A549 (cell line): ENCODE results near the gene LEFTY1. TPM values are rescaled to one million over a fixed set of nuclear protein-coding genes. Genes with fewer than 3 reads are reported as not detected.

Experiments
- ATAC-seq, 2 experiments: fragments of 200-7000 bp in 1 of 2; fragments of >200 bp in 1 of 2; cut with Nextera tagmentation in 1 of 2; cut with Tn5 transposase in 1 of 2; 3 replicates each; pipeline versions ENCODE4 v1.8.0 to v1.9.1; 2018 to 2020; ENCODE audit warnings: mild to moderate bottlenecking in 1 of 2, moderate library complexity in 1 of 2
- CTCF ChIA-PET: fragments of 300-600 bp; sonication (Branson Sonifier 250); formaldehyde crosslinking; extraction: SDS; loops from one replicate; lab custom pipeline; 2021; ENCODE audit warnings: antibody characterized with exemption, inconsistent platforms; lab: Yijun Ruan, JAX
- POLR2A ChIA-PET: fragments of 350-600 bp; formaldehyde crosslinking; extraction: SDS; loops from one replicate; lab custom pipeline; 2021; ENCODE audit warnings: antibody characterized with exemption, inconsistent platforms; lab: Yijun Ruan, JAX
- DNase-seq, 2 experiments: peaks; one replicate each; pipeline versions ENCODE4 v3.0.0 to v3.0.0-alpha.2; 2011 to 2016; ENCODE audit warnings: low read depth in 1 of 2, low spot score in 1 of 2
- FAIRE-seq: peaks from 2 replicates; lab custom pipeline; 2011; peaks lifted over from hg19 to GRCh38; lab: Jason Lieb, UNC
- H3K27ac ChIP-seq, 2 experiments: fragments of >200 bp; sonication (Bioruptor Twin); formaldehyde crosslinking; 3 replicates each; pipeline ENCODE4 v1.5.1; 2016 to 2017
- H3K4me1 ChIP-seq: fragments of >200 bp; sonication (Bioruptor Twin); formaldehyde crosslinking; 3 replicates; pipeline ENCODE4 v1.6.1; 2016
- H3K4me2 ChIP-seq: fragments of >200 bp; sonication (Bioruptor Twin); formaldehyde crosslinking; 3 replicates; pipeline ENCODE4 v1.6.1; 2016
- H3K4me3 ChIP-seq: fragments of >200 bp; sonication (Bioruptor Twin); formaldehyde crosslinking; 3 replicates; pipeline ENCODE4 v1.5.1; 2016
- H3K9me3 ChIP-seq: fragments of >200 bp; sonication (Bioruptor Twin); formaldehyde crosslinking; 3 replicates; pipeline ENCODE4 v1.6.1; 2016
- ATOH8 ChIP-seq: fragments of 250-450 bp; sonication (Bioruptor Pico); IDR thresholded peaks from 2 replicates; pipeline ENCODE4 v1.5.0; 2020; ENCODE audit warnings: low read depth, mild to moderate bottlenecking, moderate library complexity
- CBX2 ChIP-seq: fragments of 200-600 bp; sonication (generic); IDR thresholded peaks from 2 replicates; pipeline ENCODE4 v1.6.1; 2016; ENCODE audit warnings: low read depth, mild to moderate bottlenecking, borderline replicate concordance
- CBX8 ChIP-seq: fragments of 200-600 bp; sonication (generic); IDR thresholded peaks from 2 replicates; pipeline ENCODE4 v1.6.1; 2016
- CEBPB ChIP-seq, 2 experiments: fragments of >200 bp in 1 of 2; sonication (Bioruptor Twin) in 1 of 2; formaldehyde crosslinking in 1 of 2; IDR thresholded peaks; 2 replicates each; pipeline ENCODE4 v1.6.1; 2012 to 2016
- CHD4 ChIP-seq: fragments of 200-600 bp; sonication (generic); IDR thresholded peaks from 2 replicates; pipeline ENCODE4 v1.6.1; 2016; ENCODE audit warnings: antibody characterized with exemption, mild to moderate bottlenecking, borderline replicate concordance
- EHF ChIP-seq: fragments of 250-450 bp; sonication (Bioruptor Pico); IDR thresholded peaks from 2 replicates; pipeline ENCODE4 v1.5.0; 2020; ENCODE audit warnings: mild to moderate bottlenecking
- EP300 ChIP-seq, 2 experiments: fragments of >200 bp; sonication (Bioruptor Twin); formaldehyde crosslinking; IDR thresholded peaks; 2 replicates in 1 of 2; 3 replicates in 1 of 2; pipeline ENCODE4 v1.6.1; 2016 to 2017
- FOXS1 ChIP-seq: fragments of 250-450 bp; sonication (Bioruptor Pico); IDR thresholded peaks from 2 replicates; pipeline ENCODE4 v1.5.0; 2020; ENCODE audit warnings: mild to moderate bottlenecking, moderate library complexity
- GATA3 ChIP-seq: IDR thresholded peaks from 2 replicates; pipeline ENCODE4 v1.6.1; 2012; ENCODE audit warnings: borderline replicate concordance
- HES2 ChIP-seq: fragments of >200 bp; sonication (Bioruptor Twin); formaldehyde crosslinking; IDR thresholded peaks from 2 replicates; pipeline ENCODE4 v1.6.1; 2016
- HOXB5 ChIP-seq: fragments of 250-450 bp; sonication (Bioruptor Pico); IDR thresholded peaks from 2 replicates; pipeline ENCODE4 v1.5.0; 2020; ENCODE audit warnings: mild to moderate bottlenecking, moderate library complexity
- JUNB ChIP-seq: fragments of >200 bp; sonication (Bioruptor Twin); formaldehyde crosslinking; IDR thresholded peaks from 2 replicates; pipeline ENCODE4 v1.6.1; 2016
- KDM5A ChIP-seq: fragments of 200-600 bp; sonication (generic); IDR thresholded peaks from 2 replicates; pipeline ENCODE4 v1.6.1; 2016; ENCODE audit warnings: antibody characterized with exemption, mild to moderate bottlenecking
- MAFK ChIP-seq: fragments of 450-650 bp; IDR thresholded peaks from 2 replicates; pipeline ENCODE4 v1.6.1; 2014; ENCODE audit not compliant: partially characterized antibody
- MAX ChIP-seq: IDR thresholded peaks from 2 replicates; pipeline ENCODE4 v1.6.1; 2012
- PBX3 ChIP-seq: IDR thresholded peaks from 2 replicates; pipeline ENCODE4 v1.6.1; 2012
- PHF8 ChIP-seq: fragments of 200-600 bp; sonication (generic); IDR thresholded peaks from 2 replicates; pipeline ENCODE4 v1.6.1; 2016; ENCODE audit warnings: low read depth, mild to moderate bottlenecking, antibody characterized with exemption, moderate library complexity, borderline replicate concordance
- POLR2AphosphoS2 ChIP-seq: conservative IDR thresholded peaks from 2 replicates; pipeline ENCODE4 v1.6.1; 2012; ENCODE audit warnings: low read length, improper control_type of control experiment, inconsistent platforms
- RAD21 ChIP-seq, 2 experiments: fragments of >200 bp in 1 of 2; sonication (Bioruptor Twin) in 1 of 2; formaldehyde crosslinking in 1 of 2; IDR thresholded peaks in 1 of 2; conservative IDR thresholded peaks in 1 of 2; 2 replicates in 1 of 2; 3 replicates in 1 of 2; pipeline ENCODE4 v1.6.1; 2012 to 2018; ENCODE audit warnings: inconsistent platforms in 1 of 2
- SMC3 ChIP-seq: fragments of >200 bp; sonication (Bioruptor Twin); formaldehyde crosslinking; IDR thresholded peaks from 3 replicates; pipeline ENCODE4 v1.6.1; 2018; ENCODE audit warnings: inconsistent platforms
- TP53 ChIP-seq: fragments of 250-450 bp; sonication (Bioruptor Pico); IDR thresholded peaks from 2 replicates; pipeline ENCODE4 v1.5.0; 2021; ENCODE audit warnings: mild to moderate bottlenecking, moderate library complexity
- ZC3H11A ChIP-seq: fragments of 450-650 bp; IDR thresholded peaks from 2 replicates; pipeline ENCODE4 v1.6.1; 2014; ENCODE audit warnings: antibody characterized with exemption, mild to moderate bottlenecking
- WGBS: methylation state at CpG from one replicate; pipeline ENCODE4 v1.1.6; 2017; ENCODE audit errors: missing lambda C conversion rate; 5-methylcytosine and 5-hydroxymethylcytosine counted together
- polyA plus RNA-seq, 4 experiments: library from polyadenylated mRNA; depleted of rRNA in 3 of 4; stranded (reverse); fragments of >200 nt; fragmentation: RNase III in 1 of 4; extraction: RNeasy Plus Mini Kit Qiagen cat#74134 plus additional on column Dnase treatment in 1 of 4; gene quantifications; 2 replicates in 3 of 4; 3 replicates in 1 of 4; pipeline ENCODE4 v1.2.3, GENCODE V29; 2011 to 2017

LEFTY1 gene
- polyA plus RNA-seq, 2 of the 4 experiments (the other 2 are of a cell fraction) = 0.10 to 1.00 TPM

GRCh38 chr1:225890346-225891228 lies 1.6 kb upstream of the LEFTY1 start:
- WGBS = 63% methylated on average over 5 of the region's 6 CpGs
- Histone ChIP-seq H3K27ac (peak overlapping the region in 1 of 2 experiments; percentile 22; a peak in 2 of 6 replicates), H3K9me3 (no peaks in the 10 kb centered on the region), H3K4me3 (no peak overlapping the region), H3K4me1 (peaks cover 39% of the 10 kb centered on the region), H3K4me2 (no peak overlapping the region)
- ChIA-PET POLR2A (interaction anchor here (1.2 to 1.6 kb wide), 2 partner anchors 9 to 34 kb away, joined by 4 read pairs; partner anchors contain the start of genes PYCR2 and TMEM63A), CTCF (interaction anchor here (0.7 to 19.4 kb wide), 8 partner anchors 8 to 416 kb away, joined by 3 to 207 read pairs (median 6); partner anchors contain the start of gene TMEM63A)
- FAIRE-seq = no peak
- TF ChIP-seq GATA3 = no peak
- no peak for TF ChIP-seq MAX
- no peak for TF ChIP-seq PBX3
- no peak for TF ChIP-seq FOXS1 (CRISPR knock-in tag)
- TF ChIP-seq HOXB5 (CRISPR knock-in tag) = no peak
- no peak for TF ChIP-seq RAD21 (conservative IDR thresholded peaks at IDR 0.05 in 1 of 2, IDR thresholded peaks at IDR 0.05 in 1 of 2)
- no peak for TF ChIP-seq EP300 (IDR thresholded peaks at IDR 0.05)
- no peak for TF ChIP-seq JUNB
- TF ChIP-seq CBX8 = no peak
- DNase-seq = no peak
- ATAC-seq = peak in 1 of 2 experiments; percentile 8; a peak in 1 of 6 replicates

GRCh38 chr1:225889743-225890142 lies 797 bp upstream of the LEFTY1 start:
- ATAC-seq (no peak), DNase-seq (no peak), FAIRE-seq (no peak)
- POLR2A ChIA-PET = interaction anchor here (1.2 to 1.6 kb wide), 2 partner anchors 8 to 35 kb away, joined by 4 read pairs; partner anchors contain the start of genes PYCR2 and TMEM63A
- Histone ChIP-seq H3K4me2 (no peak overlapping the region), H3K4me3 (no peak overlapping the region), H3K9me3 (no peaks in the 10 kb centered on the region), H3K27ac (no peak overlapping the region; a peak in 1 of 6 replicates), H3K4me1 (peaks cover 39% of the 10 kb centered on the region)
- 84% methylated on average over 5 of the region's 5 CpGs for WGBS
- TF ChIP-seq PHF8 (no peak), ZC3H11A (no peak), POLR2AphosphoS2 (no peak), ATOH8 (no peak), MAFK (no peak), TP53 (no peak), GATA3 (no peak), CBX2 (no peak), EHF (CRISPR knock-in tag) (no peak), CHD4 (no peak), SMC3 (no peak), RAD21 (conservative IDR thresholded peaks at IDR 0.05 in 1 of 2, IDR thresholded peaks at IDR 0.05 in 1 of 2) (no peak), CEBPB (IDR thresholded peaks at IDR 0.05) (no peak), KDM5A (no peak), HES2 (no peak)
- CTCF ChIA-PET = interaction anchor here (0.7 to 19.4 kb wide), 8 partner anchors 9 to 415 kb away, joined by 3 to 207 read pairs (median 6); partner anchors contain the start of gene EPHX1
